ENCODE results near the gene CDC42EP4. TPM values are rescaled to one million over a fixed set of nuclear protein-coding genes. Genes with fewer than 3 reads are reported as not detected.

The CDC42EP4 gene
- polyA plus RNA-seq, 1 donor from 2014 or later = 19.4 TPM

DNA sequence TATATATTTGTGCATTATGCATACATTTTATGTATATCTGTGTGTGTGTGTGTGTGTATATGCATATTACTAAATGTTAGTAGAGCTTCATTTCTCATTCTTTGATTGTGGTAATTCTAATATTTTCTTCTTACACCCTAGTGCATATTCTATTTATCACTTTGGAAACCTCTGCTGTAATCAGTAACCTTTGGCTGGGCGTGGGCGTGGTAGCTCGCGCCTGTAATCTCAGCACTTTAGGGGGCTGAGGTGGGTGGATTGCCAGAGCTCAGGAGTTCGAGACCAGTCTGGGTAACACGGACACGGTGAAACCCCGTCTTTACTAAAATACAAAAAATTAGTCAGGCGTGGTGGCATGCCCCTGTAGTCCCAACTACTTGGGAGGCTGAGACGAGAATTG lies 77.1 kb downstream of the CDC42EP4 start:
- no peak overlapping the region for H2AFZ ChIP-seq (ENCODE audit: low read depth, low read length)
- no peaks in the 10 kb centered on the region for H4K20me1 ChIP-seq (ENCODE audit: insufficient read depth)
- H3K4me3 ChIP-seq (ENCODE audit: low read length) = no peak overlapping the region
- no peak overlapping the region for H3K27ac ChIP-seq (ENCODE audit: low read length)
- H3F3A ChIP-seq (ENCODE audit: insufficient read depth, low read length, poor library complexity, severe bottlenecking) = no peaks in the 10 kb centered on the region
- H3K79me2 ChIP-seq (replicated peaks; ENCODE audit: insufficient read depth, low read length) = peaks cover 33% of the 10 kb centered on the region
- TF ChIP-seq POLR2AphosphoS5 (IDR thresholded peaks at IDR 0.05) (no peak), MXI1 (conservative IDR thresholded peaks at IDR 0.05; ENCODE audit: poor library complexity, severe bottlenecking) (no peak), EZH2 (IDR thresholded peaks at IDR 0.05; ENCODE audit: borderline replicate concordance, insufficient read depth, low read length, poor library complexity, severe bottlenecking) (no peak)
- TF ChIP-seq, protein P1, sequence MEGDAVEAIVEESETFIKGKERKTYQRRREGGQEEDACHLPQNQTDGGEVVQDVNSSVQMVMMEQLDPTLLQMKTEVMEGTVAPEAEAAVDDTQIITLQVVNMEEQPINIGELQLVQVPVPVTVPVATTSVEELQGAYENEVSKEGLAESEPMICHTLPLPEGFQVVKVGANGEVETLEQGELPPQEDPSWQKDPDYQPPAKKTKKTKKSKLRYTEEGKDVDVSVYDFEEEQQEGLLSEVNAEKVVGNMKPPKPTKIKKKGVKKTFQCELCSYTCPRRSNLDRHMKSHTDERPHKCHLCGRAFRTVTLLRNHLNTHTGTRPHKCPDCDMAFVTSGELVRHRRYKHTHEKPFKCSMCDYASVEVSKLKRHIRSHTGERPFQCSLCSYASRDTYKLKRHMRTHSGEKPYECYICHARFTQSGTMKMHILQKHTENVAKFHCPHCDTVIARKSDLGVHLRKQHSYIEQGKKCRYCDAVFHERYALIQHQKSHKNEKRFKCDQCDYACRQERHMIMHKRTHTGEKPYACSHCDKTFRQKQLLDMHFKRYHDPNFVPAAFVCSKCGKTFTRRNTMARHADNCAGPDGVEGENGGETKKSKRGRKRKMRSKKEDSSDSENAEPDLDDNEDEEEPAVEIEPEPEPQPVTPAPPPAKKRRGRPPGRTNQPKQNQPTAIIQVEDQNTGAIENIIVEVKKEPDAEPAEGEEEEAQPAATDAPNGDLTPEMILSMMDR (IDR thresholded peaks at IDR 0.05; ENCODE audit: poor library complexity, severe bottlenecking) = no peak
- no peaks in the 10 kb centered on the region for H3K27me3 ChIP-seq (ENCODE audit: insufficient read depth, low read depth, low read length)
- no peak overlapping the region for H3K9ac ChIP-seq (ENCODE audit: low read length)
- no peaks in the 10 kb centered on the region for H3K9me2 ChIP-seq (ENCODE audit: insufficient read depth, low read length)
- no peaks in the 10 kb centered on the region for H3K36me3 ChIP-seq (ENCODE audit: insufficient read depth, low read length)
- H3K4me2 ChIP-seq (ENCODE audit: low read length) = no peak overlapping the region
- H3K9me3 ChIP-seq (ENCODE audit: low read length) = no peaks in the 10 kb centered on the region

Other genes with a start within 250 kb of the CDC42EP4 start
- 7.4 and 8.0 TPM in 2 replicates for gene SLC39A11, start 219.3 kb downstream of the CDC42EP4 start, polyA plus RNA-seq
- gene SSTR2, start 147.0 kb downstream of the CDC42EP4 start, polyA plus RNA-seq = 7.7 and 8.1 TPM in 2 replicates
- 23.5 and 26.3 TPM in 2 replicates for gene COG1, start 118.9 kb downstream of the CDC42EP4 start, polyA plus RNA-seq
- not detected in 2 replicates for gene CPSF4L, start 50.1 kb downstream of the CDC42EP4 start, polyA plus RNA-seq

All from neural cell (in vitro differentiated cells).